HG02981 (cell line): Measurements from ENCODE around the gene SLC26A1.

ENCODE experiments used
- ATAC-seq: cut with Tn5 transposase; IDR thresholded peaks from one replicate; pipeline ENCODE4 v1.9.1; 2021; ENCODE audit warnings: mild to moderate bottlenecking, moderate library complexity; ENCODE audit not compliant: unreplicated experiment

Gene SLC26A1

DNA sequence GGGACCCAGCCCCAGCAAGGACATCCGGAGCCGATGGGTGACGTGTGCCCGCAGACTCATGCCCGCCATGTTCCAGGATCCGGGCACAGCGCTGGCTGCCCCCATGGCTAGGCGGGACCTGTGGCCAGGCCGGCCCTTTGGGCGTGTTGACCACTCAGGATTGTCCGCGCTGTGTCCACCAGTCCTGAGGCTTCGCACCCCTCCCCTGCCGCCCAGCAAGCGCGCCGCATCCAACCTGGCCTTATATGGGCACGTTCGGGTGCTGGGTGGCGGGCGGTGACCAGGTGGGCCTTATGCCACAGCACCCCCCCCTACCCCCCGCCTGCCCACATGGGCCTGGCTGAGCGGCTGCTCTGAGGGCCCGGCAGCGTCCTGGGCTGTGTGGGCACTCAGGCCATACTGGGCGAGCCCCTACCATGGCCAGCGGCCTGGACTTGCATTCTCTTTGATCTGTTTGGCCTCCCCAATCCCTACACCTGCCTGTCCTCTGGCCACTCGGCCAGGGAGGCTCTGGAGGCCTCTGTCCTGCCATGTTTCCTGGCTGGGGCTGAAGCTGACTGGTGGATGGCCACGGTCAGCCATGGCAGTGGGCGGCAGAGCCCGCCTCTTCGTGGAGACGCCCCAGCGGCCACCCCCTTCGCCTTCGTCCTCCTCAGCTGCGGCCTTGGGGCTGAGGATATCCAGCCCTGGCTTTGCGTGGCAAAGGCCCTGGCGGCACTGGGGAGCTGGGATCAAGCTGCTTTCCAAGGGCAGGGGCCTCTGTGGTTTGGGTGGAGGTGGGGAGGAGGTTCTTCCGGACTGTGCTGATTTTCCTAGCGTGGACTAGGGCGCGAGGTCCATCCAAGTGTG lies 20.2 kb upstream of the SLC26A1 start:
- ATAC-seq, result no peak

DNA sequence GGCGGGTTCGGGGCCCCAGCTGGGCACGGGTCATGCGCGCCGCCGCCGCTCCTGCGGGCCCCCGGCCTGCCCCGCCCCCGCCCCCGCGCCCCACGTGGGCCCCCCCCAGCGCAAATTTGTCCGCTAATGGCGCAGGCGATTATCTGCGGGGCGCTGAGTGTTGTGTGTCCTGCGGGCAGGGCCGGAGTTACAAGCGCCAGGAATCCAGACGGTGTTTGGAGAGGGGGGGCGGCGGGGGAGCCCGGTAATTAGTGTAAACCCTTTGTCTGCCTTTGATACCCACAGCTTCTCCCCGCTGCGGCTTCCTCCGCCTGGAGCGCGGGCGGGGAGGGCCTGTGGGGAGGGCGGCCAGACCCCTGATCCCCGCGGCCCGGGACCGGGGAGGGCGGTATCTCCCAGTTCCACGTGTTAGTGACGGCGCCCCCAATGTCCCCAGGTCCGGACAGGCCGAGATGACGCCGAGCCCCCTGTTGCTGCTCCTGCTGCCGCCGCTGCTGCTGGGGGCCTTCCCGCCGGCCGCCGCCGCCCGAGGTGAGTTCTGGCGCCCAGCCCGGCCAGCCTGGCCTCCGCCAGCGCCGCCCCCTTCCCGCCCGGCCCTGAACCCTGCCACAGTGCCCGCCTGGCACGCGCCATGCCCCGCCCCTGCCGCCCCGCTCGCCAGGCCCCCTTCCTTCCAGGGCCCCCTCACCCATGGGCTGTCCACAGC lies 19.0 kb upstream of the SLC26A1 start:
- no peak for ATAC-seq

DNA sequence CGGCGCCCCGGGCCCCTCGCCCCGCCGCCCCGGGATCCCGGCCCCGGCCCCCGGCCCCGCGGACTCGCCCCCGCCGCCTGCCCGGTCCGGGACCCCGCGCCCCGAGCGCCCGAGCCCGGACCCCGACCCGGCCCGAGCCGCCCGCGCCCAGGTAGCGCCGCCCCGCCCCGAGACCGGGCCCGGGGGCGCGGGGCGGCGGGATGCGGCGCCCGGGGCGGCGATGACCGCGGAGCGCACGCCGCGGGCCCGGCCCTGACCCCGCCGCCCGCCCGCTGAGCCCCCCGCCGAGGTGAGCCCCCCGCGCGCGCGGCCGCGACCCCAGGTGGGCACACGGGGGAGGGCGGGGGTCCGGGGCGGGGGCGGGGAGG lies 18.4 kb upstream of the SLC26A1 start:
- no peak for ATAC-seq

DNA sequence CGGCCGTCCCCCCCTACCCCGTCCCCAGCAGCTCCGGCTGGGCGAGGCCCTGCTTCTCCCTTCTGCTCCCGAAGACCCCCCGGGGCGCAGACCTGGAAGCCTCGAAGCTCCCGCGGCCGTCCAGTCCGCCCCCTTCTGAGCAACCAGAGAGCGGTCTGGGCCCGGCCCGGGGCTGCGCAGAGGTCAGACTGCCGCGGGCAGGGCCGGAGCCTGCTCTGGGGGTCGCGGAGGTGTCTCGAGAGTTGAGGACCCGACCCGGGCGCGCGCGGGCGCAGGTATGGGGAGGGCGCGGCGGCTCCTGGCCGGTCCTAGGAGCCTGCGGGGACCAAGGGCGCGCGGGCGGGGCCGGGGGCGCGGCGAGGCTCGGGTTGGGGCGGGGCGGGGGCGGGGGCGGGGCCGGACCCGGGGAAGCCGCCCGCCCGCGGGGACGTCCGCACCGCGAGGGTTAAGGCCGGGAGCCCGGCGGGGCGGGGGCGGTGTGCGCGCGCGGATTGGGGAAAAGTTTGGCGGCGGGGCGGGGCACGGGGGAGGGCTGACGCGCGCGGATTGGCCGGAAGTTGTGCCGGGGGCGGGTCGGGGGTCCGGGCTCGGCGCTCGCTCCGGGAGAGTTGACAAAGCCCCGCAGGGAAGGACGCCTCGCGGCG lies 17.9 kb upstream of the SLC26A1 start, which contains the start of gene FGFRL1:
Gene FGFRL1, plus strand, starts transcription at position 605 of the 644 bp plus-strand sequence. CDS start 860 bp downstream, outside the sequence.
- ATAC-seq, result peak; percentile 36

DNA sequence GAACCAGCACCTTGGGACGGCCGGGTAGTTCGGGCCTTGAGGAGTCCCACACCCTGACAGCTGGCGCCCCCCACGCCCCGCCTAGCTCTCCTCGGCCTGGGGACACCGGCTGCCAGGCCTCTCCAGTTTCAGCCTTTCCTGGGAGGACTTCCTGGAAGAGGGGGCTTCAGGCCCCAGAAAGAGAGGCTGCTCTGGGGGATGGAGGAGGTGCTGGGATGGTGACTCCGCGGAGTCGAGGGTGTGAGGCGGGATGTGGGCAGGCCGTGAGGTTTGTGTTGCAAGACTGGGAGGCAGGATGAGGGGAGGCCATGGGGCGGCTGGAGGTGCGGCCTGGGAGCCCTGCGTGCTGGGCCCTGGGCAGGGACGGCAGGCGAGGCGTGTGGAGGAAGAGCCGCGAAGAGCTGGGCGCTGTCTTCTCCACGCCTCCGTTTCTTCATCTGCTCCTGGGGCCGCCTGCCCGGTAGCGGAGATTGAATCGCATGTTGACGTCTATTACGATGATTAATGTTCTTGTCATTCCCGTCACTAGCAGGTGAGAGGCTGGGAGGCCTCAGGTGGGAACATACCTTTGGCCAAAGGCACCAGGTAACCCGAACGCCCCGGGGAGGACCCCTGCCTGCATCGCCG lies 17.3 kb upstream of the SLC26A1 start:
- no peak for ATAC-seq

DNA sequence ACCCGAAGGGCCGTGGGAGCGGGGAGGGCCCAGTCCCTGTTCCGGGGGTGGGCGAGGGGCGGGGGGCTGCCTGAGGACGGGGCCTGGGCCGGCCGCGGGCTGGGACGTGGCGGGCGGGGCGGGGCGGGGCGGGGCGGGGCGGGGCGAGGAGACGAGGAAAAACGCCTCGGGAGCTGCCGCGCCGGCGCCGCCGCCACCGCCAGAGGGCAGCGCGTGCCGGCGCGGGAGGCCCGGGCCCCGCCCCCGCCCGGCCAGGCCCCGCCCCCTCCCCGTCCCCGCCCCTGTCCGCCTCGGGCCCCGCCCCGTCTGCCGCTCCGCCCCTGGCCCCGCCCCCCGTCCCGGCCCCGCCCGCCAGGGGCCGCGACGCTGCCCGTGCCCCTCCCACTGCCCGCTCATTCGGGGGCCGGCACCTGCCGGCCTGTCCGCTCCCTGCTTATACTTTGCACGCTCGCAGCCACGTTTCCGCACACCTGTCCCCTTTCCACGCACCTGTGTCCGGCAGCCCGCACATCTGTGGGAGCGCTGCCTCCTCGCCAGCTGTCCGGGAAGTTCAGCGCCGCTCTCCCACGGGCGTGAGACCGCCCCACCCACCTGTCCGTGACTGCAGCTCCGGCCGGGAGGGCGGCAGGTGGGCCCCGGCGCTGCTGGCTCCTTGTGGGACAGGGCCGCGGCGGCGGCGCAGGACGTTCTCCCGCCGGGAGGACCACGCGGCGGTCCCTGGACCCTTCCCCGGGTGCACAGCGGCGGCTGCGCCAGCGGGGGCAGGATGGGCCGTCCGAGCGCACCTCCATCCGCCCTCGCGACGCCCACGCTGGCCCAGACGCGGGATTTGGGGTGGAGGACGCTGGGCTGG lies 16.6 kb upstream of the SLC26A1 start:
- peak; percentile 39 for ATAC-seq

DNA sequence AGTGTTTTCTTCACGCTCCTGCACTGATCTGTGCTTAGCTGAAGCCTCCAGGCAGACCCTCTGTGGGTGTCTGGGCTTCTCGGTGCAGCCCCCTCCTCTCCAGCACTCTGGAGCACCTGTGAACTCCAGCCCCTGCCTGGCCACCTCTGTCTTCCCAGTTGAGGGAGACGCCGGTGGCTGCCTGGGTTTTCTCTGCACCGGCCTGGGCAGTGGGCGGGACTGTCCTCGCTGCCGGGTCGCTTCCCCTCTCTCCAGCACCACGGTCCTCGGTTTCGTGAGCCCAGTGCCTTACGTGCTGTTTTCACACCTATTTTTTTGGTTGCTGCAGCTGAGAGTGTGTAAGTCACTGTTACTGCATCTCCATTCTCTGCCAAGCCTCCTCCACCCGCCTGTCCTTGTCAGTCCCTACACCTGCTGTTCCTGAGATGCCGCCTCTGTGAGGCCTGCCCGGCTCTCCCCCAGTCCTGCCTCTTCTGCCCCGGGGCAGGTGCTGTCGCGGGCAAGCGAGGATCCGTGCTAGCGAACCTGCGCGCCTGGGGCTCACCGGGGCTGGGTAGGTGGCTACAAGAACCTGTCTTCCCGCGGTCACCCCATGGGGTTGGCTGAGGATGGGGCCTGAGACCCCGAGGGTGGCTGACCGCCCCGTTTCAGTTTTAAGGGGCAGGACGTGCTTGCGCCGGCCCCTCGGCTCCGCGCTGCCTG lies 15.8 kb upstream of the SLC26A1 start:
- no peak for ATAC-seq

DNA sequence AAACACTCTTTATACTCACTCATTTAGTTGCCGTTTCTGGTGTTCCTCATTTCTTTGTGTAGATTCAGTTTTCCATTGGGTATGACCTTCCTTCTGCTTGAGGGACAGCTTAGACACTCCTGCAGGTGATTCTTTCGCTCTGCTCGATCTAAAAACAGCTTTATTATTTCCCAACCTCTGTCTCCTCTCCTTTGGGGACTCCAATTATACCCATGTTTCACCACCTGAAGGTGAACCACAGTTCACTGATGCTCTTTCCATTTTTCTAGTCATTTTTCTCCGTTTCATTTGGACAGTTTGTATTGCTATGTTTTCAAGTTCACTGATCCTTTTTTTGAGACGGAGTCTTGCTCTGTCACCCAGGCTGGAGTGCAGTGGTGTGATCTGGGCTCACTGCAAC lies 13.7 kb upstream of the SLC26A1 start:
- ATAC-seq, result no peak

DNA sequence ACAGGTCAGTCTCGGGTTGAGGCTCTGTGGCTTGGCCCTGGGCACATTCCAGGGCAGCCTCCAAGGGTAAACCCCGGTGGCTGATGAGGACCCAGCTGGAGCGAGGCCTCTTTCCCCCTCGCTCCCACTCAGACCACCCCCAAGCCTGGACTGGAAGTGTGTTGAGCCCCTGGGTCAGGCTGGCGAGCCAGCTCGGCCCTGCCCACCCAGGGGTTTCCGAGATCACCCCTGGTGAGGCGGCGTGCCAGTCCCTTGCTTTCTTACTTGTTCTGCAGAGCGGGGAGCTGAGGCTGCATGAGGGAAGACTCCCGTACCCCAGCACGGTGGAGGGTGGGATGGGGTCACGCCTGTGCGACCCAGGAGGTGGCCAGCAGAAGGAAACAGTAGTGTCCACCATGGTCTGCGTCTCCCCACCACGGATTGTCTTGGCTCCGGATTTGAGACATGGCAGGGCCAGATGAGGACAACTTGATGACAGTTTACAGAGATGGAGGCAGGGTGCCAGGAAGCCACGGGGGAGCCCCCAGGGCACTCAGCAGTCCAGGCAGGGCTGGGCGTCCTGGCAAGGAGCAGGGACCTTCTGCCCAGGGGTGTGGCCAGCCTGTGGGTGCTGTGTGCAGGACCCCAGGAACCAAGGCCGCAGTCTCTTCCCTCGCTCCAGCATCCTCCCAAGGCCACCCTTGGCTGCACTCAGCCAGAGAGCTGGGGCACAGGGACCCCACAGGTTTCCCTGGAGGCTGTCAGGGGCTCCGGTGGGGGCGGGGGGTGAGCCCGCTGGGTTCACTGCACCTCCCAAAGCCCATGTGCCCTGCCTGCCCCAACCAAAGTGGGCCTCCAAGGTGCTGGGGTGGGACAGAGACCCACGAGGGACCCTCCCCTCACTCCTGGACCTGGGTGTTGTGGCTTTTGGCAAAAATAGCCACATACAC lies 11.6 kb upstream of the SLC26A1 start:
- ATAC-seq, result no peak

DNA sequence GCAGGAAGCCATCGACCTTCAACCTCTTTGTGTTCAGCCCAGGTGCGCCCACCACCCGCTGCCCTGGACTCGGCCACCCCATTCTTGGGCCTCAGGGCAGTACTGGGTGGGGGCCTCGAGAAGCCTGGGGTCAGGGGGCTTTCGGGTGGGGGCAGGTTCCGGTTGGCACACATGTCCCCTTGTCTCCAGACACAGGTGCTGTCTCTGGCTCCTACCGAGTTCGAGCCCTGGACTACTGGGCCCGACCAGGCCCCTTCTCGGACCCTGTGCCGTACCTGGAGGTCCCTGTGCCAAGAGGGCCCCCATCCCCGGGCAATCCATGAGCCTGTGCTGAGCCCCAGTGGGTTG lies 10.8 kb upstream of the SLC26A1 start:
- ATAC-seq, result no peak

DNA sequence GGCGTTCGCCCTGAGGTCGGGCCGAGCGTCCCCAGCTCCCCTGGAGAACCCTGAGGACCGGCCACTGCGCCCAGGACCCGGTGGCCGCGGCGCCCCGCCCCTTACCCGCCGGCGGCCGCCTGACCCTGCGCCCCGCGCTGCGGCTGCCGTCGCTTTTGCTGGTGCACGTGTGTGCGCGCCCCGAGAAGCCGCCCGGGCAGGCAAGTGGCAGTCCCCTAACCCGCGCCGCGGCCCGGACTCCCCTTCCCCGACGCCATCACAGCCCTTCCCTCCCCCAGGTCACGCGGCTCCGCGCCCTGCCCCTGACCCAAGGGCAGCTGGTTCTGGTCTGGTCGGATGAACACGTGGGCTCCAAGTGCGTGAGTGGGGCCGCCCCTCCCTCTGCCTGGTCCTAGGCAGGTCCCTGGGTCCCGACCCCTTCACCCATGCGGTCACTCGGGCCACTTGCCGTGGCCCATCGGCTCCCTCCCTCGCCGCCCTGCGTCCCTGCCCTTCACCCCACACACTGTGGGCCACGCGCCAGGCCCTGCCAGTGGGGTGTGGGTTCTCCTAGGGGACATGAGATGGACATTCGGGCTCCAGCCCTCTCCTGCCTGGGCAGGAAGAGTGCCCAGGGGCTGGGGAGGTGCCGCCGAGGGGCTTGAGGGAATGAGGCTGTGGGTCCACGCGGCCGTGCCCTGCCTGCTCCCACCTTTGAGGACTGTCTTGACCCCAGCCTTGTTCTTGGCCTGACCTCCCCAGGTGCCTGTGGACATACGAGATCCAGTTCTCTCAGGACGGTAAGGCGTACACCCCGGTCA lies 10.3 kb upstream of the SLC26A1 start:
- no peak for ATAC-seq

DNA sequence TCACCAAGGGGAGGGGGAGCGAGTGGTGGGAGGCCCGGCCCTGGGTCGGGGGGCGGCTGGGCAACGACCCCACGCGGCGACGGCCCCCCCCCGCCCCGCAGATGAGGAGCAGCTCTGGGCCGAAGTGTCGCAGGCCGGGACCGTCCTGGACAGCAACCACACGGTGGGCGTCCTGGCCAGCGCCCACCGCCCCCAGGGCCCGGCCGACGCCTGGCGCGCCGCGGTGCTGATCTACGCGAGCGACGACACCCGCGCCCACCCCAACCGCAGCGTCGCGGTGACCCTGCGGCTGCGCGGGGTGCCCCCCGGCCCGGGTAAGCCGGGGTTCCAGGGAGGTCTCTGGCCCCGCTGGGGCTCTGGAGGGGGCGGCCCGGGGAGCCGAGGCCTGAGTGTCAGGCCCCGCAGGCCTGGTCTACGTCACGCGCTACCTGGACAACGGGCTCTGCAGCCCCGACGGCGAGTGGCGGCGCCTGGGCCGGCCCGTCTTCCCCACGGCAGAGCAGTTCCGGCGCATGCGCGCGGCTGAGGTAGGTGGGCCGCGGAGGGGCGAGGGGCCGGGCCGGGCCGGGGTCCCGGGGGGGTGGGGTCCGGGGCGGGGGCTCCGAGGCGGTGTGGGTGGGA lies 9.5 kb upstream of the SLC26A1 start:
- ATAC-seq, result no peak

DNA sequence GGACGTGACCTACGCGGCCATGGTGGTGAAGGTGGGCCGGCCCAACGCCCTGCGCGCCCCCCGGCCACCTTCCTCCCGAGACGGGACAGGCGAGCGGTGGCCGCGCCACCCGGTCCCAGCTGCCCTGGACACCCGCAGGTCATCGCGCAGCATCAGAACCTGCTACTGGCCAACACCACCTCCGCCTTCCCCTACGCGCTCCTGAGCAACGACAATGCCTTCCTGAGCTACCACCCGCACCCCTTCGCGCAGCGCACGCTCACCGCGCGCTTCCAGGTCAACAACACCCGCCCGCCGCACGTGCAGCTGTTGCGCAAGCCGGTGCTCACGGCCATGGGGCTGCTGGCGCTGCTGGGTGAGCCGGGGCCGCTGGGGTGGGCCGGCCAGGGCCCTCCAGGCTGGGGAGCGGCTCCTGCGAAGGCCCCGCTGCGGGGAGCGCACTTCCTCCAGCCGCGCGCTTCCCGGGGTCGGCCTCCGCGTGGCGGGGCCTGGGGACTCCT lies 9.0 kb upstream of the SLC26A1 start:
- no peak for ATAC-seq

DNA sequence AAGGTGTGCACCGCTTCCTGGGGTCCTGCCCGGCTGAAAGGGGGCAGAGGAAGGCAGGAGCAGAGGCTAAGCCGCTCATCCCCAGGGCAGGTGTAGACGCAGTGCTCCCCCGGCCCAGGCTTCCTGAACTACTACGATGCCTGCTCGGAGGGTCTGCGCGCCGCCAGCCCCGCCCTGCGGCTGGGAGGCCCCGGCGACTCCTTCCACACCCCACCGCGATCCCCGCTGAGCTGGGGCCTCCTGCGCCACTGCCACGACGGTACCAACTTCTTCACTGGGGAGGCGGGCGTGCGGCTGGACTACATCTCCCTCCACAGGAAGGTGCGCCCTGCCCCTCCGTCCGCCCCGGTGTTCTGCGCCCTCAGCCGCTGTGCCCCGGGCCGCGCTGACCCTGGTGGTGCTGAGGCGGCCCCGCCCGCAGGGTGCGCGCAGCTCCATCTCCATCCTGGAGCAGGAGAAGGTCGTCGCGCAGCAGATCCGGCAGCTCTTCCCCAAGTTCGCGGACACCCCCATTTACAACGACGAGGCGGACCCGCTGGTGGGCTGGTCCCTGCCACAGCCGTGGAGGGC lies 8.4 kb upstream of the SLC26A1 start:
- ATAC-seq, result no peak

DNA sequence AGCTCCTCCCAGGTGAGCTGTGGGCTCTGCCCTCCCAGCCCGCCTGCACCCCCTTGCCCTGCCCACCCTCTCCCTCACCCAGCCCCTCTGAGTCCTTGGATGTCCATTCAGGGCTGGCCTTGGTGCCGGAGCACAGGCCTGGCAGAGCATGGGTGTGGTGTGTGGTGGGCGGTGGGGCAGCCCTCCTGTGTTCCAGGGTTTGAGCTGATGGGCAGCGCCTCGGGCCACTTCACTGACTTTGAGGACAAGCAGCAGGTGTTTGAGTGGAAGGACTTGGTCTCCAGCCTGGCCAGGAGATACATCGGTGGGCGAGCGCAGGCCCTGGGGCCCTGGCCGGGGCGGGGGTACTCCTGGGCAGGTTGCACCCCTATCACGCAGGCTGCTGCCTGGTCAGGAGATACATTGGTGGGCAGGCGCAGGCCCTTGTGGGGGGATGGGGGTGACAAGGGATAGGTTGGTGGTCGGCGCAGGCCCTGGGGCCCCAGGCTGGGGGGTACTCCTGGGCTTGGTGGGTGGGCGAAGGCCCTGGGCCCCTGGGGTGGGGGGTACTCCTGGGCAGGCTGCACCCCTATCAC lies 7.6 kb upstream of the SLC26A1 start:
- no peak for ATAC-seq

DNA sequence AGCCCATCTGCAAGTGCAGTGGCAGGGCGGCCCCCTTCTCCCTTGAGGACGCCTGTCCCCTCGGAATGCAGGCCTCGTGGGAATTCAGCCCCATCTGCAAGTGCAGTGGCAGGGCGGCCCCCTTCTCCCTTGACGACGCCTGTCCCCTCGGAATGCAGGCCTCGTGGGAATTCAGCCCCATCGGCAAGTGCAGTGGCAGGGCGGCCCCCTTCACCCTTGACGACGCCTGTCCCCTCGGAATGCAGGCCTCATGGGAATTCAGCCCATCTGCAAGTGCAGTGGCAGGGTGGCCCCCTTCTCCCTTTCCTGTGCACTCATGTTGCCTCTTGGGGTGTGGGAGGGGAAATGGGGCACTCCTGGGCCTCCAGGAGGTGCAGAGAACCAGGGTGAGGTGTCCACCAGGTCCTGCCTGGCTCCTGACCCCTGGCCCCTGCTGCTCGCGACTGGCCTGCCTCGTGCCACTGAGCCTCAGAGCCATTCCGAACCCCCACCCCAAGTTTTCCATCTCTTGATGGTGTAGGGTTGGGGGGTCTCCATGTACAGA lies 6.8 kb upstream of the SLC26A1 start:
- no peak for ATAC-seq
